ENCODE measurements around the gene KANK4. TPM values are rescaled to one million over a fixed set of nuclear protein-coding genes. Genes with fewer than 3 reads are reported as not detected.

Gene KANK4
- total RNA-seq, 6 donors from 2014 or later, result 0.63 to 9.8 (median 3.7) TPM

DNA sequence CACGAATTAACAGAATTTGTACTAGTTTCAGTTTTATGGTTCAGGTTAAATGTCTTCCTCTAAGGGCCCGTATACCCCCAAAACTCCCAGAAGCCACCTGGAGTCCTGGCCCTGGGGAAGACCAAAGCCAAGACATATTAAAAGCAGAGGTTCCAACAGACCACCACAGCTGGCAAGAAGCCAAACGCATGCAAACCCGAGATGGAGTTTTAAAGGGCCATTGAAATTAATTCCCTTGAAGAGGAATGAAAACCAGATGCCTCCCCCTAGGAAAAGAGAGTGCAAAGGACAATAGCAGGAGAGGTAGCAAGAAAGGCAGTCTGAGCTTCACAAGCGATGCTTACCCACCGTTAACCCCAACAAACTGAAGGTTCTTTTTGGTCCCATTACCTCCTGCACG lies 48.1 kb downstream of the KANK4 start:
- DNase-seq (no peak), ATAC-seq (ENCODE audit: low FRiP score in 2 of 2) (no peak)
- H3K4me1 ChIP-seq, result peaks cover 0 to 7% (median 2%) of the 10 kb centered on the region in 4 donors
- H3K36me3 ChIP-seq, result no peaks in the 10 kb centered on the region
- no peaks in the 10 kb centered on the region for H3K9me3 ChIP-seq
- no peaks in the 10 kb centered on the region for H3K27me3 ChIP-seq
- no peak for TF ChIP-seq POLR2A (IDR thresholded peaks at IDR 0.05)
- TF ChIP-seq POLR2AphosphoS5 (IDR thresholded peaks at IDR 0.05), result no peak
- no peak for TF ChIP-seq EP300 (IDR thresholded peaks at IDR 0.05)
- no peak for TF ChIP-seq CTCF (IDR thresholded peaks at IDR 0.05)
- H3K27ac ChIP-seq, result no peak overlapping the region
- WGBS, 2 donors, result 68 to 79% methylated on average over 7 of the region's 7 CpGs
- no peak overlapping the region for H3K4me3 ChIP-seq

DNA sequence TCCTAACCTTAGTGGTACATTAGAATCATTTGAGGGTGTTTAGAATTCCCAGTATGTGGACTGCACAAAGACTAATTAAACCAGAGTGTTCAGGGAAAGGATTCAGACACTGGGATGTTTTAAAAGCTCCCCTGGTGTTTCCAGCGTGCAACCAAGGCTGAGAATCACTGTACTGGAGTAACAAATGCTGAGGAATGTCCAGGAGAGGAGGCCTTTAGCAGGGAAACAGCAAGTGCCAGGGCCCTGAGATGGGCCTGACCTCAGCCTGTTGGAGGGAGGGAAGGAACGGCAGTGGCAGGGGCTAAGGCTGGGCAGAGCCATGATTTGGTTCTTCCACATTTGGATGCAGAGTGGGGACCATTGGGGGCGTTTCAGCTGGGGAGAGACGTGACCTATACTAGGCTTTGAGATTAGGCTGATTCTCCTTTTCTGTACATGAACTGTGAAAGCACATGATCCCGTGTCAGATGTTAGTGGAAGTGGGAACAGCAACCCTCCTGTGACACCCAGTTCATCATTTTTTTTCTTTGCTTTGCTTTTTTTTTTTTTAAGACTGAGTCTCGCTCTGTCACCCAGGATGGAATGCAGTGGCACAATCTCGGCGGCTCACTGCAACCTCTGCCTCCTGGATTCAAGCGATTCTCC lies 49.3 kb downstream of the KANK4 start:
- 86 to 91% methylated on average over 9 of the region's 9 CpGs for WGBS, 2 donors
- Histone ChIP-seq H3K36me3 (no peaks in the 10 kb centered on the region), H3K4me1 (peaks cover 0 to 7% (median 2%) of the 10 kb centered on the region in 4 donors), H3K9me3 (no peaks in the 10 kb centered on the region), H3K27me3 (no peaks in the 10 kb centered on the region), H3K4me3 (no peak overlapping the region), H3K27ac (no peak overlapping the region)
- DNase-seq (no peak), ATAC-seq (ENCODE audit: low FRiP score in 2 of 2) (no peak)
- no peak for TF ChIP-seq EP300 (IDR thresholded peaks at IDR 0.05)
- TF ChIP-seq POLR2AphosphoS5 (IDR thresholded peaks at IDR 0.05), result no peak
- TF ChIP-seq POLR2A (IDR thresholded peaks at IDR 0.05), result no peak
- TF ChIP-seq CTCF (IDR thresholded peaks at IDR 0.05), result no peak

DNA sequence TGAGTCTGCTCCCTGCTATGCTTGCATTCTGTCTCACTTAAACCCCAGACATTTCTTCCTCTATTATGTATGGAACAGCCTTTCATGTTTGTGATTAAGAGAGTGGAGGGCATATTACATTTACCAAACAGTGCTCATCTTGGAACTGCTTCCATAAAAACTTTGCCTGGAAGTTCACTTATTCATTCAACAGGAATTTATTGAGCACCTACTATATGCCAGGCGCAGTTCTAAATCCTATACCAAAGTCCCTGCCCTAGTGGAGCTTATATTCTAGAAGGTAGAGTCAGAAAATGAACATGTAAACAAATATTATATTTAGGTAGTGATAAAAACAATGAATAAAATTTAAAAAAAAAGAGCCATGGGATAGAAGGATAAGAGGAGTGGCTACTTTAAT lies 49.8 kb downstream of the KANK4 start:
- ATAC-seq (ENCODE audit: low FRiP score in 2 of 2) (no peak), DNase-seq (no peak)
- no peak for TF ChIP-seq POLR2A (IDR thresholded peaks at IDR 0.05)
- TF ChIP-seq POLR2AphosphoS5 (IDR thresholded peaks at IDR 0.05), result no peak
- no peak for TF ChIP-seq EP300 (IDR thresholded peaks at IDR 0.05)
- TF ChIP-seq CTCF (IDR thresholded peaks at IDR 0.05), result no peak
- 92 to 100% methylated on average over 1 of the region's 1 CpG for WGBS, 2 donors
- Histone ChIP-seq H3K27ac (no peak overlapping the region), H3K9me3 (no peaks in the 10 kb centered on the region), H3K27me3 (no peaks in the 10 kb centered on the region), H3K36me3 (no peaks in the 10 kb centered on the region), H3K4me3 (no peak overlapping the region), H3K4me1 (peaks cover 0 to 7% (median 2%) of the 10 kb centered on the region in 4 donors)

GRCh38 chr1:62268315-62268714 lies 50.9 kb downstream of the KANK4 start:
- Histone ChIP-seq H3K36me3 (no peaks in the 10 kb centered on the region), H3K9me3 (no peaks in the 10 kb centered on the region), H3K27me3 (no peaks in the 10 kb centered on the region), H3K4me3 (no peak overlapping the region), H3K27ac (no peak overlapping the region), H3K4me1 (peaks cover 0 to 7% (median 2%) of the 10 kb centered on the region in 4 donors)
- WGBS, 2 donors, result 72 to 82% methylated on average over 7 to 8 of the region's 8 CpGs
- TF ChIP-seq CTCF (IDR thresholded peaks at IDR 0.05) (no peak), POLR2A (IDR thresholded peaks at IDR 0.05) (no peak), POLR2AphosphoS5 (IDR thresholded peaks at IDR 0.05) (no peak), EP300 (IDR thresholded peaks at IDR 0.05) (no peak)
- ATAC-seq (ENCODE audit: low FRiP score in 2 of 2) (no peak), DNase-seq (no peak)
